ENCODE data around the gene MEDAG. TPM values are rescaled to one million over a fixed set of nuclear protein-coding genes. Genes with fewer than 3 reads are reported as not detected.

MEDAG gene
- polyA plus RNA-seq, 1 donor from 2014 or later = not detected

DNA sequence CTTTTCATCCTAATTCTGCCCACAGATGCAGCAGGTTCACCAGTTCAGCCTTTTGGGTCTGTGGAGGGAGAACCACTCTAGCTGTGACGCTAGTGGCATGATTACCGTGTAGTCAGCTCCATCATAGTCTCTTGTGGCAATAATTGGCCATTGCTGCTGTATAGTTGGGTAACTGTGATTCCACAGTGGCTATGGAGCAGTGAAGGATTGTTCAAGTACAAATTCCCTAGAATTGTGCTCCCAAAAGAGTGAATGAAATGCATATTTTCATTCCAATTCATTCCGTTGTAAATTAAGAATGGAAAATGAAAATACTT, 27.2 kb downstream of the MEDAG start:
- Mint-ChIP-seq H3K9me3 (peaks cover 5 to 13% (median 5%) of the 10 kb centered on the region in 3 donors), H3K27me3 (peaks cover 11% of the 10 kb centered on the region), H3K4me3 (no peak overlapping the region), H3K4me1 (peaks cover 0 to 1% (median 0%) of the 10 kb centered on the region in 3 donors), H3K27ac (no peak overlapping the region), H3K36me3 (no peaks in the 10 kb centered on the region)

DNA sequence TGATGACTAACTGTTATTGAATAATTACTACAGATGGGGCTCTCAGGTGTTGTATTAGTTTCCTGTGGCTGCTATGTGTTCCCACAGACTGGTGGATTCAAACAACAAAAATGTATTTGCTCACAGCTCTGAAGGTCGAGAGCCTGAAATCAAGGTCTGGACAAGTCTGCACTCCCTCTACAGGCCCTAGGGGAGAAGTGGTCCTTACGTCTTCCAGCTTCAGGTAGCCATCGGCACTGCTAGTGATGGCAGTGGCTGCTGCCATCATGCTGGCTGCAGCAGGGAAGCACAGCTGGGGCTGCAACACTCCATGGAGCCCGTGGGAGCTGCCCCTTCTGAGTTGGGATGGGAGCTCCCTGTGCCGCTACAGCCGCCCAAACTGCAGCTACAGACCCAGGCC, 28.3 kb downstream of the MEDAG start:
- peaks cover 5 to 13% (median 5%) of the 10 kb centered on the region in 3 donors for H3K9me3 Mint-ChIP-seq
- no peak overlapping the region for H3K4me3 Mint-ChIP-seq
- no peaks in the 10 kb centered on the region for H3K4me1 Mint-ChIP-seq
- no peak overlapping the region for H3K27ac Mint-ChIP-seq
- H3K27me3 Mint-ChIP-seq = peaks cover 9% of the 10 kb centered on the region
- no peaks in the 10 kb centered on the region for H3K36me3 Mint-ChIP-seq

DNA sequence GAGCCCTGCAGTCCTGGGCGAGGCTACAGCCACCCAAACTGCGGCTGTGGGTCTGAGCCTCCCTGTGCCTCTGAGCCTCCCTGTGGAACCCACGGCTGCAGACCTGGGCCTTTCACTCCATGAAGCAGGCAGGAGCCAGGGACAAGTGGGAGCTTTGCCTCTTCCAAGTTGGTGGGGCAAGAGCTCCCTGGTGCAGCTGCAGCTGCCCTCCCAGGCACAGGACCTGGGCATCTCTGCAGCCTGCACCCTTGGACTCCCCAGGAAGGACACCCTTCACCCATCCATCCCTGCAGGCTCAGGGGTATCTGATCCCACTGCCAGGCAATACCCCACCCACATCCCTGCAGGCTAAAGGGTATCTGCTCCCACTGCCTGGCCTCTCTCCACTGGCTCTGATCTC, 28.7 kb downstream of the MEDAG start:
- no peak overlapping the region for H3K4me3 Mint-ChIP-seq
- H3K4me1 Mint-ChIP-seq = no peaks in the 10 kb centered on the region
- H3K27ac Mint-ChIP-seq = no peak overlapping the region
- H3K9me3 Mint-ChIP-seq = peaks cover 5 to 13% (median 5%) of the 10 kb centered on the region in 3 donors
- peaks cover 9% of the 10 kb centered on the region for H3K27me3 Mint-ChIP-seq
- H3K36me3 Mint-ChIP-seq = no peaks in the 10 kb centered on the region

DNA sequence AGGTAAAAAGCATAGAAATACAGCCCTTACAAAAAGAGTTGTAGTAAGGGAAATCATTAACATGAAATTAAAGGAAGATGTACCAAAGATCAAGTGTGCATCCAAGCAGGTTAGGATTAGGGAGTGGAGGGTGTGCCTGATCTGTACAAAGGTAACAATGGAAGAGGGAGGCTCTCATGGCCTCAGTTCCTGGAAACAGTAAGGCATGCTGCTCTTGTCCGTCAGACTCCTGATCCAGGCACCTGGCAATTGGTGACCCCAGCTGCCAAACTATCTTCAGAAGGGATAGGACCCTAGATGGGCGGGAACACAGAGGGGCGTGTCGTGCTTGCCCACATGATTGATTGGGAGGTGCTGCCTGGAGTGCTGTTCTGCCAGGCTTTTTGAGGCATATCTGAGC, 30.9 kb downstream of the MEDAG start:
- Mint-ChIP-seq H3K4me1 (no peaks in the 10 kb centered on the region), H3K9me3 (peaks cover 5 to 13% (median 5%) of the 10 kb centered on the region in 3 donors), H3K27me3 (peaks cover 7% of the 10 kb centered on the region), H3K4me3 (no peak overlapping the region), H3K27ac (no peak overlapping the region), H3K36me3 (no peaks in the 10 kb centered on the region)

DNA sequence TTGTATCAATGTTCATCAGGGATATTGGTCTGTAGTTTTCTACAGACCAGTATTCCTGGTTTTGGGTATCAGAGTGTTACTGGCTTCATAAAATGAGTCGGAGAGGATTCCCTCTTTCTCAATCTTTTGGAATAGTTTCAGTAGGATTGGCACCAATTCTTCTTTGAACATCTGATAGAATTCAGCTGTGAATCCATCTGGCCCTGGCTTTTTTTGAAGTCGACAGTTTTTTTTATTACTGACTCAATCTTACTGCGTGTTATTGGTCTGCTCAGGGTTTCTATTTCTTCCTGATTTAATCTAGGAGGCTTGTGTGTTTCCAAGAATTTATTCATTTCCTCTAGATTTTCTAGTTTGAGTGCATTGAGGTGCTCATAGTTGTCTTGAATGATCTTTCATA, 37.8 kb downstream of the MEDAG start:
- Mint-ChIP-seq H3K9me3 (peaks cover 3 to 16% (median 6%) of the 10 kb centered on the region in 3 donors), H3K4me3 (no peak overlapping the region), H3K27me3 (peaks cover 7% of the 10 kb centered on the region), H3K36me3 (no peaks in the 10 kb centered on the region), H3K4me1 (no peaks in the 10 kb centered on the region), H3K27ac (no peak overlapping the region)

DNA sequence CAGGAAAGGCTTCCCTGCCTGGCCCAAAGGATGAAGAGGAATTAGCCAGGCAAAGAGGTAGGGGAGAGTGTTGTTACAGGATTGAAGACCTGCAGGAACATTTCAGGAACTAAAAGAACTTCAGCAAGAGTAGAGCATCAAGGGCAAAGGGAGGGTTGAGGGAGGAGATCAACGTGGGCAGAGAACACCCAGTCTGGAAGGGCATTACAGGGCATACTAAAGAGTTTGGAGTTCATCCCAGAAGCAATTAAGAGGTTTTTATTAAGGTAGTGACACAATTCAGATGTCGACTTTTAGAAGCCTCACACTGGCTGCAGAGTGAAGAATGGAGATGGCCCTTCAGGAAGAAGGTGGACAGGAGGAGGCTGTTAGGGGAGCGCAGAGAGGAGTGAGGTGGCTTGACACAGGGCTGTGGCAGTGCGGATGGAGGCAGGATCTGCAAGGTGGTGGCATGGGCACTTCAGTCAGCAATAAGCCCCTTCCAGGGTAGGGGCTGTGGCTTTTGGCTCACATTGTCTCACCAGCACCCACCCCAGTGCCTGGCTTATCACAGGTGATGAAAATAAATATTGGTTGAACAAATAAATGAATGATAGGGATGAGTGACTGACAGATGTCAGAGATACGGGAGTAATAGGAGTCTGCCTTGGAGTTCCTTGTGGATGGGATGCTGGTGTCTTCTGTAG, 51.3 kb downstream of the MEDAG start:
- peaks cover 16% of the 10 kb centered on the region for H3K27me3 Mint-ChIP-seq
- H3K27ac Mint-ChIP-seq = no peak overlapping the region
- H3K36me3 Mint-ChIP-seq = peaks cover 6% of the 10 kb centered on the region
- no peak overlapping the region for H3K4me3 Mint-ChIP-seq
- H3K9me3 Mint-ChIP-seq = peaks cover 8 to 31% (median 11%) of the 10 kb centered on the region in 3 donors
- no peaks in the 10 kb centered on the region for H3K4me1 Mint-ChIP-seq

DNA sequence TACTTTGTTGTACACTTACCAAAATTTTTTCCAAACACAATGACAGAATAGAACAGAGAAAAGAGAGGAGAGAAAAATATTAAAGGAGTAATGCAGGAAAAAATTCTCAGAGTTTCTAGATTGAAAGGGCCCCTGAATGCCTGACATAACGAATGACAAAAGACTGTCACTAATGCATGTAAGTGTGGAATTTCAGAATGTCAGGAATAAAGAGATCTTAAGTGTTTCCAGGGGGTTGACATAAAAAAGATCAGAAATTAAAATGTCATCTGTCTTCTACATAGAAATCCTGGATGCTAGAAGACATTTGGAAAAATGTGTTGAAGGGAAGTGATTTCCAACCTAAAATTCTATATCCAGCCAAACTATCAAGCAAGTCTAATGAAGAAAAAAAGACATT, 53.6 kb downstream of the MEDAG start:
- peaks cover 6% of the 10 kb centered on the region for H3K36me3 Mint-ChIP-seq
- H3K4me1 Mint-ChIP-seq = no peaks in the 10 kb centered on the region
- H3K4me3 Mint-ChIP-seq = no peak overlapping the region
- no peak overlapping the region for H3K27ac Mint-ChIP-seq
- H3K9me3 Mint-ChIP-seq = peaks cover 10 to 31% (median 11%) of the 10 kb centered on the region in 3 donors
- peaks cover 18% of the 10 kb centered on the region for H3K27me3 Mint-ChIP-seq

DNA sequence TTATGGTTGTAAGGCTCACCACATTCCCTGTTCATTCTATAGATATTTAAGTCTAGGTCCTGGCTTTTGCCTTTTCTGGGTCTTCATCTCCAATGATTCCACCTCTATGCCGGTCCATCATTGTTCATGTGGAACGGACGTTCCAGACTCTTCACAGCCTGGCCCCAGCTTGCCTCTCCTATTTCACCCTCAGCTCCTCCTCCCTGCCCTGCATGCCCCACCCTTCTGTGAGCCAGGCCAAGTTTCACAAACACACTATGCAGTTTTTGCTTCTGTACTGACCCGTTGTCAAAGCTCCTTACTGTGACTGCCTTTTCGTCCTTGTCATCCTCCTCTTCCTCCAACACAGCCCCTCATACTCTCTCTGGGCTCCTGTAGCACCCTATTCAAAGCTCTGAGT, 57.7 kb downstream of the MEDAG start:
- H3K36me3 Mint-ChIP-seq = no peaks in the 10 kb centered on the region
- H3K9me3 Mint-ChIP-seq = peaks cover 4 to 24% (median 6%) of the 10 kb centered on the region in 3 donors
- H3K27ac Mint-ChIP-seq = no peak overlapping the region
- no peaks in the 10 kb centered on the region for H3K4me1 Mint-ChIP-seq
- H3K27me3 Mint-ChIP-seq = peaks cover 13% of the 10 kb centered on the region
- no peak overlapping the region for H3K4me3 Mint-ChIP-seq

DNA sequence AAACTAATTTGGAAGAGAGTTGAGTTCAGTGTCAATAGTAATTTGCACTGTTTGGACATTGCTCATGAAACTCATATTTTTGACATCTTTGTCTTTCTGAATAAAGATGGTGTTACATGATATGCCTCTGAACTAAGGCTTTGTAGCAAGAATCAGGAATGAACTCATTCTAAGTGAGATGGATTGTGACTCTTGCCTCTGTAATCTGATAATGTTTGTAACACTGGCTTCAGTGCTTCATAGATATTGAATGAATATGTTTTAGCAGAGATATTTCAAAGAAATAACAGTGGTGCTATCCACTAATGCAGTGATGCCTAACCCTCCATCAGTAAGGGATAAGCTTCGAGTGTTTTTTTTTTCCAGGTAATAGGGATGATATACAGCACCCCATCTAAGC, 59.3 kb downstream of the MEDAG start:
- peaks cover 17% of the 10 kb centered on the region for H3K27me3 Mint-ChIP-seq

DNA sequence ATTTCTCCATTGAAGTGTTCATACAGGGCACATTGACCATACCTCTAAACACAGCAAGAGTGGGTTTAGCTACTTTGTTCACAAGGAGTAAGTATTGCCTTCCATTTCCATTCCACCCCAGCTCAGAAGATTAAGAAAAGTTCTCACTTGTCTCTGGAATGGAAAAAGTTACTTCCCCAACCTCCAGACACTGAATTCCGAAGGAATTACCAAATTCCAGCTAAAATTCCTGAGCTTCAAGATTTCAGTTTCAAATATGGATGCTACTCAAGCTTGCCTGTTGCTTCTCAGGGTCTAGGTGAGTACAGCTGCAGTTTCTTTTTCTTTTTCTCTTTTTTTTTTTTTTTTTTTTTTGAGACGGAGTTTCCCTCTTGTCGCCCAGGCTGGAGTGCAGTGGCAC, 60.0 kb downstream of the MEDAG start:
- peaks cover 17% of the 10 kb centered on the region for H3K27me3 Mint-ChIP-seq
- no peaks in the 10 kb centered on the region for H3K36me3 Mint-ChIP-seq
- H3K9me3 Mint-ChIP-seq = peaks cover 0 to 11% (median 4%) of the 10 kb centered on the region in 3 donors
- H3K4me1 Mint-ChIP-seq = no peaks in the 10 kb centered on the region
- no peak overlapping the region for H3K27ac Mint-ChIP-seq
- H3K4me3 Mint-ChIP-seq = no peak overlapping the region

More for the DNA sequence above, 59.3 kb downstream of the MEDAG start:
- peaks cover 0 to 12% (median 4%) of the 10 kb centered on the region in 3 donors for H3K9me3 Mint-ChIP-seq
- no peak overlapping the region for H3K4me3 Mint-ChIP-seq
- no peak overlapping the region for H3K27ac Mint-ChIP-seq
- H3K36me3 Mint-ChIP-seq = no peaks in the 10 kb centered on the region
- H3K4me1 Mint-ChIP-seq = no peaks in the 10 kb centered on the region

DNA sequence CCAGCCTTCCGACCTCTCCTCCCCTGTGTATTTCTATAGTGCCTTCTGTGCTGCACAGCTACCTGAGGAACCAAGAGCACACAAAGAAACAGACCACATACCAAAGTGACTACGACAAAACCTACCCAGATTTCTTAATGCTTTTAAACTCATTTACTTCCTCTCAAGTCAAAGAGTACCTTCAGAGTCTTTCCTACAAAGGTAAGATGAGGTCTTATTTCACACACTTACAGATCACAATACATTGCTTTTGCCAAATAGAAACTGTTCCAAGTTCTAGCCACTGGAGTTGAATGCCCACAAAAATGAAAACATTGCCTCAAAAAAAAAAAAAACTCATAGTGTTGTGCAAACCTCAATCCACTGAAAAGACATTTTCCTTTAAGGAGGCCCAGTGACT, 62.8 kb downstream of the MEDAG start:
- Mint-ChIP-seq H3K27me3 (peaks cover 15% of the 10 kb centered on the region), H3K27ac (no peak overlapping the region), H3K36me3 (no peaks in the 10 kb centered on the region), H3K9me3 (peaks cover 0 to 1% (median 0%) of the 10 kb centered on the region in 3 donors), H3K4me1 (no peaks in the 10 kb centered on the region), H3K4me3 (no peak overlapping the region)

DNA sequence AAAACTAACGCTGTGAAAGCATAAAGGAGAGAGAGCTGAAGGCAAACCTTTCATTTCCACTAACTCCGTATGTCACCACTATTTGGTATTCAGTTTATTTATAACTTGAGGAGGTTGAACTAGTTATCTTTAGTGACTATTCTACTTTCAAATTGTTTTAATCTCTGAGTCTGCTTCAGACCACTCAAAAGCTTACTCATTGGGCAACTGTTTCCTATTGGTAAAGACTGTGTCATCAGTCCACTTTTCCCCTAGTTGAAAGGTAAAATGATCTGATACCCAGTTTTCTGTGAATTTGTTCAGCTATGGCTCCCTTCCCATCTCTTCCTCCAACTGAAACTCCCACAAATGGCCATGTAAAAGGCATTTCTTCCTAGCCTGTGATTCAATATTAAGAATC, 65.5 kb downstream of the MEDAG start:
- H3K27ac Mint-ChIP-seq = no peak overlapping the region
- H3K4me3 Mint-ChIP-seq = no peak overlapping the region
- peaks cover 9% of the 10 kb centered on the region for H3K27me3 Mint-ChIP-seq
- H3K4me1 Mint-ChIP-seq = peaks cover 0 to 1% (median 0%) of the 10 kb centered on the region in 3 donors
- no peaks in the 10 kb centered on the region for H3K9me3 Mint-ChIP-seq
- no peaks in the 10 kb centered on the region for H3K36me3 Mint-ChIP-seq

DNA sequence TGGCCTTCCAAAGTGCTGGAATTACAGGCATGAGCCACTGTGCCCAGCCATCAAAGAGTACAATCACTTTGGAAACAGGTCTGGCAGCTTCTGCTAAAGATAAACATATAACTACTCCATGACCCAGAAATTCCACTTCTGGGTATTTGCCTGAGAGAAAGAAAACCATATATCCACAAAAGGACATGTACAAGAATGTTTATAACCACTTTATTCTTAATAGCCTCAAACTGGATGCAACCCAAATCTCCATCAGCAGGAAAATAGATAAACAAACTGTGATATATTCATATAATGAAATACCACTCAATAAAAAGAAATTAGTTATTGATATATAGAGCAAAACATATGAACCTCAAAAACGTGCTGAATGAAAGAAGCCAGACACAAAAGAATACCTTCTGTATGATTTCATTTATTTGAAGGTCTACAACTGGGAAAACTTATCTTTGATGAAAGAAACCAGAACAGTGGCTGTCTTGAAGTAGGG, 66.9 kb downstream of the MEDAG start:
- no peaks in the 10 kb centered on the region for H3K36me3 Mint-ChIP-seq
- no peak overlapping the region for H3K27ac Mint-ChIP-seq
- no peak overlapping the region for H3K4me3 Mint-ChIP-seq
- no peaks in the 10 kb centered on the region for H3K9me3 Mint-ChIP-seq
- H3K27me3 Mint-ChIP-seq = peaks cover 5% of the 10 kb centered on the region
- peaks cover 0 to 1% (median 0%) of the 10 kb centered on the region in 3 donors for H3K4me1 Mint-ChIP-seq

DNA sequence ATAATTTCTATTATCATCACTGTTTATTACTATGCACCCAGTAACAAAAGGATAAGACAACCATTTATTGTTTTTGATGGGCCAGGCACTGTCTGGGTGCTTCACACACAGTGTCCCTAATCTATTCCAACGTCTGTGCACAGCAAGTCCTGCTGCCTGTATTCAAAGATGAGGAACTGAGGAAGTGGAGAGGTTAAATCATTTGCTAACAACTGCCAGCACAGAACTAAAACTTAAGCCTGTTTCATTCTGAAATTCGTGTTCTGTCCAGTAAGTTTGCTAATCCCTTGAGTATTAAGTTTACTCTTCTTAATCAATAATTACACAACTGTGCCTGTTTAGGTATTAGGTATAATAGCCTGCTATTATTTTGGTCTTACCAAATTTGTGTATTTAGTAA, 68.3 kb downstream of the MEDAG start:
- Mint-ChIP-seq H3K27ac (no peak overlapping the region), H3K4me3 (no peak overlapping the region), H3K36me3 (no peaks in the 10 kb centered on the region), H3K4me1 (peaks cover 0 to 1% (median 0%) of the 10 kb centered on the region in 3 donors), H3K27me3 (peaks cover under 1% of the 10 kb centered on the region), H3K9me3 (no peaks in the 10 kb centered on the region)

All from IgD-negative memory B cell (primary cell).